Natural killer cell (primary cell): ENCODE results near the gene DRD3. TPM values are rescaled to one million over a fixed set of nuclear protein-coding genes. Genes with fewer than 3 reads are reported as not detected.

Experiments used
- ATAC-seq, 3 donors: fragments of 150-1000 bp in 2 of 3; fragments of 200-7000 bp in 1 of 3; cut with Tn5 transposase; 1 replicate in 1 of 3; 2 replicates in 2 of 3; pipeline ENCODE4 v1.10.0; 2021; ENCODE audit warnings: mild to moderate bottlenecking in 2 of 3, moderate library complexity in 2 of 3
- DNase-seq, 2 donors: peaks; one replicate each; pipeline versions ENCODE4 v3.0.0 to v3.0.0-alpha.2; 2013 to 2021; ENCODE audit warnings: mixed read lengths in 1 of 2
- H3K27ac ChIP-seq: one replicate; pipeline ENCODE4 v1.5.1; 2013; ENCODE audit warnings: mild to moderate bottlenecking, low read length
- H3K27me3 ChIP-seq: one replicate; pipeline ENCODE4 v1.6.1; 2013; ENCODE audit warnings: low read length; ENCODE audit not compliant: control insufficient read depth, insufficient read depth
- H3K36me3 ChIP-seq: one replicate; pipeline ENCODE4 v1.6.1; 2013; ENCODE audit warnings: low read length; ENCODE audit not compliant: control insufficient read depth, insufficient read depth
- H3K4me1 ChIP-seq: one replicate; pipeline ENCODE4 v1.6.1; 2013; ENCODE audit warnings: low read length; ENCODE audit not compliant: control insufficient read depth, insufficient read depth
- H3K4me3 ChIP-seq: one replicate; pipeline ENCODE4 v1.5.1; 2013; ENCODE audit warnings: low read length
- H3K9me3 ChIP-seq: one replicate; pipeline ENCODE4 v1.6.1; 2013; ENCODE audit warnings: low read length; ENCODE audit not compliant: control insufficient read depth, insufficient read depth
- H3K27ac Mint-ChIP-seq, 2 donors: one replicate each; pipeline ENCODE4 v1.8.0; 2022; ENCODE audit warnings: mild to moderate bottlenecking in 2 of 2, mixed read lengths in 2 of 2, moderate library complexity in 1 of 2
- H3K27me3 Mint-ChIP-seq, 2 donors: one replicate each; pipeline ENCODE4 v1.8.0; 2022; ENCODE audit warnings: low read depth in 2 of 2, mixed read lengths in 2 of 2
- H3K36me3 Mint-ChIP-seq: one replicate; pipeline ENCODE4 v1.8.0; 2022; ENCODE audit warnings: mixed read lengths
- H3K4me1 Mint-ChIP-seq, 2 donors: one replicate each; pipeline ENCODE4 v1.8.0; 2022; ENCODE audit warnings: mixed read lengths in 2 of 2
- H3K4me3 Mint-ChIP-seq: one replicate; pipeline ENCODE4 v1.8.0; 2022; ENCODE audit warnings: mild to moderate bottlenecking, moderate library complexity, mixed read lengths
- H3K9me3 Mint-ChIP-seq, 2 donors: one replicate each; pipeline ENCODE4 v1.8.0; 2022; ENCODE audit warnings: mixed read lengths in 2 of 2
- WGBS: methylation state at CpG from one replicate; pipeline ENCODE4 v1.1.7; 2013; ENCODE audit warnings: missing lambda C conversion rate; ENCODE audit not compliant: insufficient coverage; 5-methylcytosine and 5-hydroxymethylcytosine counted together
- intact Hi-C: fragments of 100-400 bp; cut with micrococcal nuclease; formaldehyde crosslinking; loops from one replicate; pipeline ENCODE4 v1.14.2; 2022
- total RNA-seq, 4 donors: library from RNA; stranded (reverse); fragments of 120-200 nt in 1 of 4; gene quantifications; one replicate each; pipeline versions ENCODE4 v1.2.3 to v1.2.4, GENCODE V29; 2013 to 2022
- TF ChIP-seq, protein P1 (sequence below): fragments of 200-600 bp; IDR thresholded peaks from one replicate; pipeline ENCODE4 v1.8.0; 2022; ENCODE audit warnings: antibody characterized with exemption

DRD3 gene
- total RNA-seq, 3 donors from 2014 or later (not counting 1 experiment from before 2014, with no cell fraction given) = not detected

DNA sequence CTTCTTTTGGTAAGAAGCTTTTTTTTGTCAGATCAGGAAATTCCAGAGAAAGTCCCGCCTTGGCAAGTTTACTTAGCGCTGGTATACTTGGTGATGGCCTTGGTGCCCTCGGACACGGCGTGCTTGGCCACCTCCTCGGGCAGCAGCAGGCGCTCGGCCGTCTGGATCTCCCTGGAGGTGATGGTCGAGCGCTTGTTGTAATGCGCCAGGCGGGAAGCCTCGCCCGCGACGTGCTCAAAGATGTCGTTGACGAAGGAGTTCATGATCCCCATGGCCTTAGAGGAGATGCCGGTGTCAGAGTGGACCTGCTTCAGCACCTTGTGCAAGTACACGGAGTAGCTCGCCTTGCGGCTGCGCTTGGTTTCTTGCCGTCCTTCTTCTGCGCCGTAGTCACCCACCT is 75.7 kb downstream of the DRD3 start:
- Mint-ChIP-seq H3K36me3 (no peaks in the 10 kb centered on the region), H3K27ac (no peak overlapping the region), H3K27me3 (peaks cover 5 to 10% of the 10 kb centered on the region in 2 donors), H3K4me1 (no peaks in the 10 kb centered on the region), H3K9me3 (no peaks in the 10 kb centered on the region), H3K4me3 (no peak overlapping the region)
- intact Hi-C loops = no loop called here
- Histone ChIP-seq H3K27ac (no peak overlapping the region), H3K4me1 (no peaks in the 10 kb centered on the region), H3K36me3 (no peaks in the 10 kb centered on the region), H3K9me3 (no peaks in the 10 kb centered on the region), H3K4me3 (no peak overlapping the region), H3K27me3 (no peaks in the 10 kb centered on the region)
- DNase-seq (no peak), ATAC-seq (no peak)
- TF ChIP-seq, protein P1, sequence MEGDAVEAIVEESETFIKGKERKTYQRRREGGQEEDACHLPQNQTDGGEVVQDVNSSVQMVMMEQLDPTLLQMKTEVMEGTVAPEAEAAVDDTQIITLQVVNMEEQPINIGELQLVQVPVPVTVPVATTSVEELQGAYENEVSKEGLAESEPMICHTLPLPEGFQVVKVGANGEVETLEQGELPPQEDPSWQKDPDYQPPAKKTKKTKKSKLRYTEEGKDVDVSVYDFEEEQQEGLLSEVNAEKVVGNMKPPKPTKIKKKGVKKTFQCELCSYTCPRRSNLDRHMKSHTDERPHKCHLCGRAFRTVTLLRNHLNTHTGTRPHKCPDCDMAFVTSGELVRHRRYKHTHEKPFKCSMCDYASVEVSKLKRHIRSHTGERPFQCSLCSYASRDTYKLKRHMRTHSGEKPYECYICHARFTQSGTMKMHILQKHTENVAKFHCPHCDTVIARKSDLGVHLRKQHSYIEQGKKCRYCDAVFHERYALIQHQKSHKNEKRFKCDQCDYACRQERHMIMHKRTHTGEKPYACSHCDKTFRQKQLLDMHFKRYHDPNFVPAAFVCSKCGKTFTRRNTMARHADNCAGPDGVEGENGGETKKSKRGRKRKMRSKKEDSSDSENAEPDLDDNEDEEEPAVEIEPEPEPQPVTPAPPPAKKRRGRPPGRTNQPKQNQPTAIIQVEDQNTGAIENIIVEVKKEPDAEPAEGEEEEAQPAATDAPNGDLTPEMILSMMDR = no peak
- WGBS = 96% methylated on average over 27 of the region's 27 CpGs

GRCh38 chr3:114101101-114101500 is 77.8 kb downstream of the DRD3 start:
- Mint-ChIP-seq H3K27ac (no peak overlapping the region), H3K27me3 (peaks cover 7 to 10% of the 10 kb centered on the region in 2 donors), H3K9me3 (no peaks in the 10 kb centered on the region), H3K4me1 (no peaks in the 10 kb centered on the region), H3K36me3 (no peaks in the 10 kb centered on the region), H3K4me3 (no peak overlapping the region)
- intact Hi-C loops = no loop called here
- no peak overlapping the region for H3K4me3 ChIP-seq
- DNase-seq (no peak), ATAC-seq (no peak)
- TF ChIP-seq, protein P1 = no peak
- no peaks in the 10 kb centered on the region for H3K27me3 ChIP-seq
- H3K36me3 ChIP-seq = no peaks in the 10 kb centered on the region
- 90% methylated on average over 1 of the region's 1 CpG for WGBS
- H3K4me1 ChIP-seq = no peaks in the 10 kb centered on the region
- no peaks in the 10 kb centered on the region for H3K9me3 ChIP-seq
- no peak overlapping the region for H3K27ac ChIP-seq

- H3K36me3 ChIP-seq = no peaks in the 10 kb centered on the region
- no peaks in the 10 kb centered on the region for H3K36me3 Mint-ChIP-seq
- no peak overlapping the region for H3K4me3 ChIP-seq
- H3K4me1 ChIP-seq = no peaks in the 10 kb centered on the region
- H3K4me1 Mint-ChIP-seq = peaks cover 0 to 5% of the 10 kb centered on the region in 2 donors
- WGBS = 70% methylated on average over 3 of the region's 3 CpGs
- intact Hi-C loops = no loop called here
- H3K9me3 ChIP-seq = no peaks in the 10 kb centered on the region
- no peaks in the 10 kb centered on the region for H3K27me3 ChIP-seq
- no peak for DNase-seq
- no peak overlapping the region for H3K27ac ChIP-seq
- ATAC-seq = no peak
- H3K27me3 Mint-ChIP-seq = peaks cover 7 to 24% of the 10 kb centered on the region in 2 donors
- TF ChIP-seq, protein P1 = no peak
- H3K9me3 Mint-ChIP-seq = no peaks in the 10 kb centered on the region
- H3K4me3 Mint-ChIP-seq = no peak overlapping the region
- H3K27ac Mint-ChIP-seq = no peak overlapping the region
These were observed 83.1 kb downstream of the DRD3 start for GRCh38 chr3:114095796-114096195.

DNA sequence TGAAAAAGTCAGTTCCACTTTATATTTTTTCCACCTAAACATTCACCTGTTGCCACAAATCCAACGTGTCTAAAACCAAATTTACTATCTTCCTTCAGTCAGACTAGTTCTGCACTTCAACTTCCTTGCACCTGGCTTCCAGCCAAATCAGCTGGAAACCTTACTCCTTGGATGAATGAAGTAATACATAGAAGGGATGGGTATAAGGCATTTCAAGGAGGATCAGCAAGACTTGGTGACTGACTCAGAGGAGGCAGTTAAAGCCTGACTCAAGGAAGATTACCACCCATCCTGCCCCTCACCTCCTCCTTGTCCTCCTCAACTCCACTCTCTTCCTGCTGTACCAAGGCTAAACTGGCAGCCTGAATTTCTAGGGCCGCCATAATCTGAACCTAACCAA is 85.3 kb downstream of the DRD3 start:
- no peak for ATAC-seq
- intact Hi-C loops = no loop called here
- no peak for DNase-seq
- no peaks in the 10 kb centered on the region for H3K36me3 Mint-ChIP-seq
- Histone ChIP-seq H3K4me3 (no peak overlapping the region), H3K27me3 (no peaks in the 10 kb centered on the region), H3K27ac (no peak overlapping the region), H3K9me3 (no peaks in the 10 kb centered on the region), H3K36me3 (peaks cover 1% of the 10 kb centered on the region), H3K4me1 (no peaks in the 10 kb centered on the region)
- H3K9me3 Mint-ChIP-seq = no peaks in the 10 kb centered on the region
- no peak overlapping the region for H3K27ac Mint-ChIP-seq
- H3K4me1 Mint-ChIP-seq = peaks cover 0 to 5% of the 10 kb centered on the region in 2 donors
- H3K27me3 Mint-ChIP-seq = peaks cover 7 to 21% of the 10 kb centered on the region in 2 donors
- WGBS = 42% methylated on average over 2 of the region's 2 CpGs
- TF ChIP-seq, protein P1 = no peak
- H3K4me3 Mint-ChIP-seq = no peak overlapping the region
